Endothelial cell of umbilical vein (primary cell): ENCODE data around the gene NOTCH3.

Experiments used
- EZH2 ChIP-seq: IDR thresholded peaks from 2 replicates; pipeline ENCODE4 v1.6.1; 2012; ENCODE audit warnings: borderline replicate concordance, low read depth, mild to moderate bottlenecking, moderate library complexity, low read length, inconsistent platforms; ENCODE audit not compliant: severe bottlenecking
- GATA2 ChIP-seq: IDR thresholded peaks from 2 replicates; pipeline ENCODE4 v1.7.0; 2011; ENCODE audit warnings: low read depth, mild to moderate bottlenecking, moderate library complexity, mixed read lengths, low read length; ENCODE audit not compliant: insufficient read length, insufficient read depth
- POLR2A ChIP-seq: IDR thresholded peaks from 2 replicates; pipeline ENCODE4 v1.6.1; 2012; ENCODE audit warnings: low read depth, mild to moderate bottlenecking, control low read depth, low read length
- POLR2AphosphoS5 ChIP-seq: IDR thresholded peaks from 2 replicates; pipeline ENCODE4 v1.6.1; 2012; ENCODE audit warnings: low read depth, mild to moderate bottlenecking, control low read depth, low read length, moderate library complexity; ENCODE audit not compliant: insufficient read depth
- TF ChIP-seq, protein P1 (sequence below), 2 donors: IDR thresholded peaks; 1 replicate in 1 of 2; 2 replicates in 1 of 2; pipeline ENCODE4 v1.5.1; 2011; ENCODE audit warnings: low read length in 2 of 2, mild to moderate bottlenecking in 2 of 2, moderate library complexity in 2 of 2, control low read depth in 1 of 2, inconsistent platforms in 1 of 2, low read depth in 1 of 2; ENCODE audit not compliant: insufficient read depth in 1 of 2; ENCODE audit errors: extremely low read depth in 1 of 2

- TF ChIP-seq, protein P1, sequence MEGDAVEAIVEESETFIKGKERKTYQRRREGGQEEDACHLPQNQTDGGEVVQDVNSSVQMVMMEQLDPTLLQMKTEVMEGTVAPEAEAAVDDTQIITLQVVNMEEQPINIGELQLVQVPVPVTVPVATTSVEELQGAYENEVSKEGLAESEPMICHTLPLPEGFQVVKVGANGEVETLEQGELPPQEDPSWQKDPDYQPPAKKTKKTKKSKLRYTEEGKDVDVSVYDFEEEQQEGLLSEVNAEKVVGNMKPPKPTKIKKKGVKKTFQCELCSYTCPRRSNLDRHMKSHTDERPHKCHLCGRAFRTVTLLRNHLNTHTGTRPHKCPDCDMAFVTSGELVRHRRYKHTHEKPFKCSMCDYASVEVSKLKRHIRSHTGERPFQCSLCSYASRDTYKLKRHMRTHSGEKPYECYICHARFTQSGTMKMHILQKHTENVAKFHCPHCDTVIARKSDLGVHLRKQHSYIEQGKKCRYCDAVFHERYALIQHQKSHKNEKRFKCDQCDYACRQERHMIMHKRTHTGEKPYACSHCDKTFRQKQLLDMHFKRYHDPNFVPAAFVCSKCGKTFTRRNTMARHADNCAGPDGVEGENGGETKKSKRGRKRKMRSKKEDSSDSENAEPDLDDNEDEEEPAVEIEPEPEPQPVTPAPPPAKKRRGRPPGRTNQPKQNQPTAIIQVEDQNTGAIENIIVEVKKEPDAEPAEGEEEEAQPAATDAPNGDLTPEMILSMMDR (IDR thresholded peaks at IDR 0.05; ENCODE audit: extremely low read depth in 1 of 2, insufficient read depth in 1 of 2, low read depth in 1 of 2, low read length in 2 of 2): no peak
- TF ChIP-seq EZH2 (no peak), POLR2A (no peak), POLR2AphosphoS5 (no peak), GATA2 (no peak)
Observed at GRCh38 chr19:15246198-15246481, 45.3 kb upstream of the NOTCH3 start.
